ENCODE measurements around the gene CEP57. TPM values are rescaled to one million over a fixed set of nuclear protein-coding genes. Genes with fewer than 3 reads are reported as not detected.
"Not testable (repeated sequence)": the region's sequence is repeated elsewhere in the genome, so short reads cannot be mapped to it uniquely, and the experiment has no call there.

CEP57 gene
- total RNA-seq, 3 donors from 2014 or later: 48.6 to 66.9 (median 52.1) TPM

- Histone ChIP-seq H3K27ac (no peak overlapping the region), H3K4me3 (no peak overlapping the region), H3K4me1 (no peaks in the 10 kb centered on the region), H3K9me3 (no peaks in the 10 kb centered on the region), H3K36me3 (no peaks in the 10 kb centered on the region), H3K27me3 (no peaks in the 10 kb centered on the region)
- intact Hi-C loops (cut with DNase I; ENCODE audit: low total_unique reads): no loop called here
- TF ChIP-seq POLR2A (IDR thresholded peaks at IDR 0.05) (no peak), CTCF (IDR thresholded peaks at IDR 0.05) (no peak), POLR2AphosphoS5 (IDR thresholded peaks at IDR 0.05) (no peak)
- no peak for DNase-seq (ENCODE audit: low spot score in 2 of 2)
Observed at GRCh38 chr11:95850137-95850536, 59.8 kb downstream of the CEP57 start.

- no peaks in the 10 kb centered on the region for H3K9me3 ChIP-seq
Observed at GRCh38 chr11:95853138-95853537, 62.8 kb downstream of the CEP57 start.

DNA sequence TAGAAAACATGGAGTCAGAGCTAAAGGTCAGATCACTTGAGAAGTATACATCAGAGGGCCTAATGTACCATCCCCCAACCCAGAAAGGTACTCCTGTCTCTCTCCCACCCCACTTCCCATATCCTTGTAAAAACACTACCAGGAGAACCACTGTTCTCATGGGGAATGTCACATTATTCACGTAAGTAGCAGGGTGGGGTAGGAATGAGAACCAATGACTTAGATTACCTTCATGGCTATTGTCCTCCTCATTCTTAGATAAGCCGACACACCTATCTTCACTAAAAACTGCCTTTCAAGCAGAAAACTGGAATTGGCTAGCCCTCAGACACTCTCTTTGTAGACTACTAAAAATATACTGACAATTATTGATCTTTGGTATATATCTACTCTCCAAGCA is 63.6 kb downstream of the CEP57 start:
- Histone ChIP-seq H3K9me3 (no peaks in the 10 kb centered on the region), H3K27me3 (no peaks in the 10 kb centered on the region), H3K4me3 (no peak overlapping the region), H3K27ac (no peak overlapping the region), H3K36me3 (no peaks in the 10 kb centered on the region), H3K4me1 (no peaks in the 10 kb centered on the region)
- DNase-seq (ENCODE audit: low spot score in 2 of 2): no peak
- TF ChIP-seq CTCF (IDR thresholded peaks at IDR 0.05) (no peak), POLR2AphosphoS5 (IDR thresholded peaks at IDR 0.05) (no peak), POLR2A (IDR thresholded peaks at IDR 0.05) (no peak)
- intact Hi-C loops (cut with DNase I; ENCODE audit: low total_unique reads): no loop called here

More at GRCh38 chr11:95853138-95853537, 62.8 kb downstream of the CEP57 start:
- no peaks in the 10 kb centered on the region for H3K36me3 ChIP-seq
- no peak overlapping the region for H3K4me3 ChIP-seq
- H3K27me3 ChIP-seq: no peaks in the 10 kb centered on the region
- no peaks in the 10 kb centered on the region for H3K4me1 ChIP-seq
- intact Hi-C loops (cut with DNase I; ENCODE audit: low total_unique reads): no loop called here
- TF ChIP-seq POLR2A (IDR thresholded peaks at IDR 0.05) (no peak), POLR2AphosphoS5 (IDR thresholded peaks at IDR 0.05) (no peak), CTCF (IDR thresholded peaks at IDR 0.05) (no peak)
- no peak for DNase-seq (ENCODE audit: low spot score in 2 of 2)
- H3K27ac ChIP-seq: no peak overlapping the region

DNA sequence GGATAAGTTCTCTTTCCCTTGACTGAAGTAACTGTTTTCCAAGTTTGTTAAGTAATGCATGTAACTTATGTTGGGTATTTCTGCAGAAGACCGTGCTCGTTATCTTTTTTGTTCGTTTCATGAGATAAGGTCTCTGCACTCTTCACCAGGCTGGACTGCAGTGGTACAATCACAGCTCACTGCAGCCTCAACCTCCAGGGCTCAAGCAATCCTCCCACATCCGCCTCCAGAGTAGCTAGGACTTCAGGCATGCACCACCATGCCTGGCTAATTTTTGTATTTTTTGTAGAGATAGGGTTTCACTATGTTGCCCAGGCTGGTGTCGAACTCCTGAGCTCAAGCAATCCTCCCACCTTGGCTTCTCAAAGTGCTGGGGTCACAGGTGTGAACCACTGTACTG is 64.1 kb downstream of the CEP57 start:
- H3K36me3 ChIP-seq; H3K4me3 ChIP-seq; H3K4me1 ChIP-seq; DNase-seq (ENCODE audit: low spot score in 2 of 2); H3K27ac ChIP-seq; H3K9me3 ChIP-seq; intact Hi-C loops (cut with DNase I; ENCODE audit: low total_unique reads); H3K27me3 ChIP-seq: not testable (repeated sequence)

GRCh38 chr11:95860024-95860423 is 69.7 kb downstream of the CEP57 start:
- H3K4me3 ChIP-seq; intact Hi-C loops (cut with DNase I; ENCODE audit: low total_unique reads); H3K27me3 ChIP-seq; H3K36me3 ChIP-seq; H3K4me1 ChIP-seq; DNase-seq (ENCODE audit: low spot score in 2 of 2); H3K27ac ChIP-seq; H3K9me3 ChIP-seq: not testable (repeated sequence)

- Histone ChIP-seq H3K9me3 (no peaks in the 10 kb centered on the region), H3K4me3 (no peak overlapping the region), H3K4me1 (no peaks in the 10 kb centered on the region), H3K27me3 (no peaks in the 10 kb centered on the region), H3K27ac (no peak overlapping the region), H3K36me3 (no peaks in the 10 kb centered on the region)
- intact Hi-C loops (cut with DNase I; ENCODE audit: low total_unique reads): no loop called here
- no peak for DNase-seq (ENCODE audit: low spot score in 2 of 2)
- TF ChIP-seq POLR2A (IDR thresholded peaks at IDR 0.05) (no peak), POLR2AphosphoS5 (IDR thresholded peaks at IDR 0.05) (no peak), CTCF (IDR thresholded peaks at IDR 0.05) (no peak)
Observed at GRCh38 chr11:95863486-95864140, 73.3 kb downstream of the CEP57 start.

All from breast epithelium (tissue), 4 donors.